Activated T-helper 2 cell treated with anti-CD3 and anti-CD28 coated beads, Interferon-gamma antibody, Interleukin-2, Interleukin-4, amounts not matched to agents 10 μg/mL and 5 μg/mL and 100 μg/mL, durations not matched to agents 14 hours and 24 hours and 36 hours (primary cell): Measurements from ENCODE around the gene ZNF235. TPM values are rescaled to one million over a fixed set of nuclear protein-coding genes. Genes with fewer than 3 reads are reported as not detected.
"Not testable (repeated sequence)": the region's sequence is repeated elsewhere in the genome, so short reads cannot be mapped to it uniquely, and the experiment has no call there.

Experiments used
- DNase-seq: peaks from one replicate; pipeline ENCODE4 v3.0.0; 2021; ENCODE audit warnings: low spot score
- H3K27ac Mint-ChIP-seq: one replicate; pipeline ENCODE4 v1.8.0; 2021; ENCODE audit warnings: mixed read lengths
- H3K27me3 Mint-ChIP-seq: one replicate; pipeline ENCODE4 v1.8.0; 2021; ENCODE audit warnings: low read depth, mixed read lengths
- H3K36me3 Mint-ChIP-seq: one replicate; pipeline ENCODE4 v1.8.0; 2021; ENCODE audit warnings: low read depth, mixed read lengths
- H3K4me1 Mint-ChIP-seq: one replicate; pipeline ENCODE4 v1.8.0; 2021; ENCODE audit warnings: low read depth, mixed read lengths
- H3K4me3 Mint-ChIP-seq: one replicate; pipeline ENCODE4 v1.8.0; 2021; ENCODE audit warnings: low read depth, mild to moderate bottlenecking, moderate library complexity, mixed read lengths
- H3K9me3 Mint-ChIP-seq: one replicate; pipeline ENCODE4 v1.8.0; 2021; ENCODE audit warnings: mixed read lengths
- intact Hi-C: fragments of 100-400 bp; cut with micrococcal nuclease; formaldehyde crosslinking; loops from one replicate; pipeline ENCODE4 v1.15.1; 2023
- total RNA-seq: library from RNA; stranded (reverse); gene quantifications from 2 replicates; pipeline ENCODE4 v1.2.3, GENCODE V29; 2022

ZNF235 gene
- total RNA-seq, 1 donor from 2014 or later = 3.1 TPM

- Mint-ChIP-seq H3K27me3 (no peaks in the 10 kb centered on the region), H3K9me3 (peaks cover 20% of the 10 kb centered on the region), H3K36me3 (peaks cover 42% of the 10 kb centered on the region), H3K4me1 (peaks cover 14% of the 10 kb centered on the region), H3K27ac (no peak overlapping the region), H3K4me3 (peak overlapping the region; percentile 42)
- intact Hi-C loops = loop anchor here (5.0 kb wide), 2 partner anchors 96 to 194 kb away; no protein-coding TSS in a partner anchor
- DNase-seq = no peak
Observed at GRCh38 chr19:44303320-44303719, 1.5 kb downstream of the ZNF235 start.

- intact Hi-C loops = no loop called here
- H3K4me3 Mint-ChIP-seq = no peak overlapping the region
- no peaks in the 10 kb centered on the region for H3K4me1 Mint-ChIP-seq
- no peak for DNase-seq
- peaks cover 71% of the 10 kb centered on the region for H3K9me3 Mint-ChIP-seq
- no peak overlapping the region for H3K27ac Mint-ChIP-seq
- no peaks in the 10 kb centered on the region for H3K27me3 Mint-ChIP-seq
- H3K36me3 Mint-ChIP-seq = peaks cover 32% of the 10 kb centered on the region
Observed at GRCh38 chr19:44284968-44285367, 19.9 kb downstream of the ZNF235 start.

GRCh38 chr19:44282846-44283245 is 22.0 kb downstream of the ZNF235 start:
- intact Hi-C loops = no loop called here
- peaks cover 69% of the 10 kb centered on the region for H3K9me3 Mint-ChIP-seq
- no peaks in the 10 kb centered on the region for H3K27me3 Mint-ChIP-seq

GRCh38 chr19:44280916-44281315 is 23.9 kb downstream of the ZNF235 start:
- intact Hi-C loops = no loop called here
- DNase-seq = no peak
- H3K4me3 Mint-ChIP-seq = no peak overlapping the region
- peaks cover 67% of the 10 kb centered on the region for H3K9me3 Mint-ChIP-seq
- no peaks in the 10 kb centered on the region for H3K36me3 Mint-ChIP-seq
- no peak overlapping the region for H3K27ac Mint-ChIP-seq
- H3K27me3 Mint-ChIP-seq = no peaks in the 10 kb centered on the region
- no peaks in the 10 kb centered on the region for H3K4me1 Mint-ChIP-seq

More at GRCh38 chr19:44282846-44283245, 22.0 kb downstream of the ZNF235 start:
- H3K4me1 Mint-ChIP-seq = no peaks in the 10 kb centered on the region
- H3K27ac Mint-ChIP-seq = no peak overlapping the region
- peaks cover 11% of the 10 kb centered on the region for H3K36me3 Mint-ChIP-seq
- no peak overlapping the region for H3K4me3 Mint-ChIP-seq
- DNase-seq = no peak

- Mint-ChIP-seq H3K4me1 (no peaks in the 10 kb centered on the region), H3K27me3 (no peaks in the 10 kb centered on the region), H3K9me3 (peaks cover 80% of the 10 kb centered on the region), H3K36me3 (no peaks in the 10 kb centered on the region), H3K4me3 (no peak overlapping the region), H3K27ac (no peak overlapping the region)
- no peak for DNase-seq
- intact Hi-C loops = no loop called here
Observed at GRCh38 chr19:44278181-44278690, 26.6 kb downstream of the ZNF235 start.

GRCh38 chr19:44277331-44277730 is 27.5 kb downstream of the ZNF235 start:
- Mint-ChIP-seq H3K36me3 (peaks cover 4% of the 10 kb centered on the region), H3K4me3 (no peak overlapping the region), H3K9me3 (peaks cover 78% of the 10 kb centered on the region), H3K27ac (no peak overlapping the region), H3K4me1 (no peaks in the 10 kb centered on the region), H3K27me3 (no peaks in the 10 kb centered on the region)
- intact Hi-C loops = no loop called here
- DNase-seq = no peak

GRCh38 chr19:44260695-44261446 is 44.0 kb downstream of the ZNF235 start:
- Mint-ChIP-seq H3K4me1 (no peaks in the 10 kb centered on the region), H3K27ac (no peak overlapping the region), H3K9me3 (peaks cover 80% of the 10 kb centered on the region), H3K4me3 (peak overlapping the region; percentile 40), H3K36me3 (no peaks in the 10 kb centered on the region), H3K27me3 (no peaks in the 10 kb centered on the region)
- DNase-seq = no peak
- intact Hi-C loops = no loop called here

GRCh38 chr19:44260343-44260681 is 44.5 kb downstream of the ZNF235 start:
- no peak for DNase-seq
- peaks cover 82% of the 10 kb centered on the region for H3K9me3 Mint-ChIP-seq
- intact Hi-C loops = no loop called here
- no peaks in the 10 kb centered on the region for H3K36me3 Mint-ChIP-seq
- peak overlapping the region; percentile 53 for H3K4me3 Mint-ChIP-seq
- H3K27ac Mint-ChIP-seq = no peak overlapping the region
- no peaks in the 10 kb centered on the region for H3K4me1 Mint-ChIP-seq
- H3K27me3 Mint-ChIP-seq = no peaks in the 10 kb centered on the region

- Mint-ChIP-seq H3K4me3 (no peak overlapping the region), H3K4me1 (no peaks in the 10 kb centered on the region), H3K27ac (no peak overlapping the region), H3K27me3 (no peaks in the 10 kb centered on the region), H3K36me3 (no peaks in the 10 kb centered on the region), H3K9me3 (peaks cover 87% of the 10 kb centered on the region)
- no peak for DNase-seq
- intact Hi-C loops = no loop called here
Observed at GRCh38 chr19:44258835-44259413, 45.9 kb downstream of the ZNF235 start.

GRCh38 chr19:44258136-44258535 is 46.7 kb downstream of the ZNF235 start:
- no peak for DNase-seq
- Mint-ChIP-seq H3K4me3 (no peak overlapping the region), H3K4me1 (no peaks in the 10 kb centered on the region), H3K9me3 (peaks cover 87% of the 10 kb centered on the region), H3K27me3 (no peaks in the 10 kb centered on the region), H3K27ac (no peak overlapping the region), H3K36me3 (no peaks in the 10 kb centered on the region)
- intact Hi-C loops = no loop called here

- no peak overlapping the region for H3K27ac Mint-ChIP-seq
- DNase-seq = no peak
- H3K9me3 Mint-ChIP-seq = peaks cover 92% of the 10 kb centered on the region
- intact Hi-C loops = no loop called here
- H3K4me3 Mint-ChIP-seq = no peak overlapping the region
- peaks cover under 1% of the 10 kb centered on the region for H3K36me3 Mint-ChIP-seq
- H3K27me3 Mint-ChIP-seq = no peaks in the 10 kb centered on the region
- no peaks in the 10 kb centered on the region for H3K4me1 Mint-ChIP-seq
Observed at GRCh38 chr19:44255705-44256411, 49.0 kb downstream of the ZNF235 start.

- Mint-ChIP-seq H3K4me1 (no peaks in the 10 kb centered on the region), H3K9me3 (peaks cover 92% of the 10 kb centered on the region), H3K27me3 (no peaks in the 10 kb centered on the region), H3K27ac (no peak overlapping the region), H3K36me3 (peaks cover 12% of the 10 kb centered on the region), H3K4me3 (no peak overlapping the region)
- intact Hi-C loops = no loop called here
- DNase-seq = no peak
Observed at GRCh38 chr19:44254496-44254895, 50.3 kb downstream of the ZNF235 start.

GRCh38 chr19:44253392-44253791 is 51.4 kb downstream of the ZNF235 start:
- H3K36me3 Mint-ChIP-seq = peaks cover 12% of the 10 kb centered on the region
- H3K27ac Mint-ChIP-seq, intact Hi-C loops: not testable (repeated sequence)

More at GRCh38 chr19:44253392-44253791, 51.4 kb downstream of the ZNF235 start:
- not testable (repeated sequence) for DNase-seq, H3K27me3 Mint-ChIP-seq, H3K4me1 Mint-ChIP-seq, H3K4me3 Mint-ChIP-seq
- H3K9me3 Mint-ChIP-seq = peaks cover 96% of the 10 kb centered on the region
